Measurements from ENCODE around the gene UNC5C.

The UNC5C gene

GRCh38 chr4:95255396-95256107 lies 293.2 kb downstream of the UNC5C start:
- no peak for DNase-seq

GRCh38 chr4:95251568-95251967 lies 297.2 kb downstream of the UNC5C start:
- no peak for DNase-seq

- DNase-seq = no peak
These were observed 298.1 kb downstream of the UNC5C start for GRCh38 chr4:95250544-95251137.

GRCh38 chr4:95249426-95250021 lies 299.2 kb downstream of the UNC5C start:
- DNase-seq = no peak

- no peak for DNase-seq
These were observed 299.9 kb downstream of the UNC5C start for GRCh38 chr4:95248720-95249425.

- no peak for DNase-seq
These were observed 304.9 kb downstream of the UNC5C start for GRCh38 chr4:95243892-95244291.

GRCh38 chr4:95238554-95238953 lies 310.2 kb downstream of the UNC5C start:
- no peak for DNase-seq

- no peak for DNase-seq
These were observed 316.2 kb downstream of the UNC5C start for GRCh38 chr4:95232358-95233156.

GRCh38 chr4:95231681-95232080 lies 317.1 kb downstream of the UNC5C start:
- DNase-seq = no peak

GRCh38 chr4:95225849-95226248 lies 322.9 kb downstream of the UNC5C start:
- DNase-seq = no peak

GRCh38 chr4:95224402-95224801 lies 324.4 kb downstream of the UNC5C start:
- DNase-seq = no peak

- DNase-seq = no peak
These were observed 328.3 kb downstream of the UNC5C start for GRCh38 chr4:95220205-95221175.

GRCh38 chr4:95219109-95219508 lies 329.7 kb downstream of the UNC5C start:
- DNase-seq = no peak

GRCh38 chr4:95217197-95217596 lies 331.6 kb downstream of the UNC5C start:
- DNase-seq = no peak

- no peak for DNase-seq
These were observed 332.1 kb downstream of the UNC5C start for GRCh38 chr4:95216636-95217035.

GRCh38 chr4:95215991-95216605 lies 332.7 kb downstream of the UNC5C start:
- DNase-seq = no peak

GRCh38 chr4:95215043-95215442 lies 333.7 kb downstream of the UNC5C start:
- DNase-seq = no peak

- DNase-seq = no peak
These were observed 334.4 kb downstream of the UNC5C start for GRCh38 chr4:95214408-95214807.

GRCh38 chr4:95213366-95213765 lies 335.4 kb downstream of the UNC5C start:
- no peak for DNase-seq

GRCh38 chr4:95212692-95213091 lies 336.1 kb downstream of the UNC5C start:
- DNase-seq = no peak

GRCh38 chr4:95209927-95210326 lies 338.8 kb downstream of the UNC5C start:
- no peak for DNase-seq
